GM18502 (cell line): ENCODE measurements around the gene CYP2W1.
A peak's percentile ranks its signal among the peaks of the same experiment; 100 is the strongest.
"Not testable (repeated sequence)": the region's sequence is repeated elsewhere in the genome, so short reads cannot be mapped to it uniquely, and the experiment has no call there.

Experiments used
- ATAC-seq: cut with Tn5 transposase; IDR thresholded peaks from one replicate; pipeline ENCODE4 v1.9.1; 2021; ENCODE audit warnings: mild to moderate bottlenecking; ENCODE audit not compliant: unreplicated experiment, poor library complexity

CYP2W1 gene

GRCh38 chr7:1025743-1026581 lies 43.0 kb downstream of the CYP2W1 start:
- no peak for ATAC-seq

- ATAC-seq: no peak
Observed at GRCh38 chr7:1026721-1027161, 43.8 kb downstream of the CYP2W1 start.

GRCh38 chr7:1027242-1028043 lies 44.5 kb downstream of the CYP2W1 start:
- peak; percentile 2 for ATAC-seq

GRCh38 chr7:1028044-1028770 lies 45.2 kb downstream of the CYP2W1 start:
- peak; percentile 62 for ATAC-seq

GRCh38 chr7:1028775-1029636 lies 46.0 kb downstream of the CYP2W1 start:
- no peak for ATAC-seq

- no peak for ATAC-seq
Observed at GRCh38 chr7:1029637-1030443, 46.9 kb downstream of the CYP2W1 start.

- no peak for ATAC-seq
Observed at GRCh38 chr7:1030444-1031070, 47.6 kb downstream of the CYP2W1 start.

GRCh38 chr7:1031716-1032455 lies 48.9 kb downstream of the CYP2W1 start:
- no peak for ATAC-seq

- ATAC-seq: no peak
Observed at GRCh38 chr7:1032536-1033181, 49.7 kb downstream of the CYP2W1 start.

- no peak for ATAC-seq
Observed at GRCh38 chr7:1033546-1034145, 50.7 kb downstream of the CYP2W1 start.

- ATAC-seq: not testable (repeated sequence)
Observed at GRCh38 chr7:1034769-1035168, 51.8 kb downstream of the CYP2W1 start.

- ATAC-seq: not testable (repeated sequence)
Observed at GRCh38 chr7:1036164-1036928, 53.4 kb downstream of the CYP2W1 start.
